CD4-positive, CD25-positive, alpha-beta regulatory T cell (primary cell): ENCODE measurements around the gene MSX1. TPM values are rescaled to one million over a fixed set of nuclear protein-coding genes. Genes with fewer than 3 reads are reported as not detected.

Experiments
- ATAC-seq, 2 donors: fragments of 150-1000 bp; cut with Tn5 transposase; one replicate each; pipeline ENCODE4 v1.10.0; 2021; ENCODE audit warnings: low read depth in 2 of 2, moderate number of reproducible peaks in 2 of 2, moderate library complexity in 1 of 2
- DNase-seq, 3 donors: peaks; one replicate each; pipeline versions ENCODE4 v3.0.0 to v3.0.0-alpha.2; 2012 to 2022; ENCODE audit warnings: mixed read lengths in 1 of 3
- H3K27ac ChIP-seq: one replicate; pipeline ENCODE4 v1.7.0; 2013; ENCODE audit warnings: mild to moderate bottlenecking, low read length; ENCODE audit not compliant: insufficient read depth, poor library complexity, severe bottlenecking
- H3K27me3 ChIP-seq: one replicate; pipeline ENCODE4 v1.7.0; 2013; ENCODE audit warnings: low read length; ENCODE audit not compliant: control insufficient read depth, insufficient read depth
- H3K36me3 ChIP-seq: one replicate; pipeline ENCODE4 v1.7.0; 2013; ENCODE audit warnings: mild to moderate bottlenecking, low read length, moderate library complexity; ENCODE audit not compliant: control insufficient read depth, insufficient read depth
- H3K4me1 ChIP-seq: 2 replicates; pipeline ENCODE4 v1.7.0; 2013; ENCODE audit warnings: mild to moderate bottlenecking, low read length; ENCODE audit not compliant: insufficient read depth, control insufficient read depth, poor library complexity, severe bottlenecking
- H3K4me3 ChIP-seq: one replicate; pipeline ENCODE4 v1.7.0; 2013; ENCODE audit warnings: low read depth, mild to moderate bottlenecking, low read length, moderate library complexity
- H3K9me3 ChIP-seq, 2 experiments: 1 replicate in 1 of 2; 2 replicates in 1 of 2; pipeline ENCODE4 v1.7.0; 2013; ENCODE audit warnings: low read length in 2 of 2, mild to moderate bottlenecking in 1 of 2, moderate library complexity in 1 of 2; ENCODE audit not compliant: control insufficient read depth in 2 of 2
- H3K27ac Mint-ChIP-seq, 3 donors: one replicate each; pipeline ENCODE4 v1.8.0; 2020 to 2022; ENCODE audit warnings: mild to moderate bottlenecking in 3 of 3, mixed read lengths in 3 of 3, moderate library complexity in 2 of 3
- H3K27me3 Mint-ChIP-seq: one replicate; pipeline ENCODE4 v1.8.0; 2022; ENCODE audit warnings: mild to moderate bottlenecking, mixed read lengths
- H3K36me3 Mint-ChIP-seq: one replicate; pipeline ENCODE4 v1.8.0; 2020; ENCODE audit warnings: mixed read lengths
- H3K4me1 Mint-ChIP-seq, 4 donors: one replicate each; pipeline ENCODE4 v1.8.0; 2020 to 2022; ENCODE audit warnings: mixed read lengths in 4 of 4, mild to moderate bottlenecking in 1 of 4
- H3K4me3 Mint-ChIP-seq, 4 donors: one replicate each; pipeline ENCODE4 v1.8.0; 2020 to 2022; ENCODE audit warnings: mild to moderate bottlenecking in 4 of 4, mixed read lengths in 4 of 4, moderate library complexity in 3 of 4
- H3K9me3 Mint-ChIP-seq, 7 donors: one replicate each; pipeline ENCODE4 v1.8.0; 2020 to 2022; ENCODE audit warnings: mixed read lengths in 7 of 7, mild to moderate bottlenecking in 3 of 7, moderate library complexity in 2 of 7
- polyA plus RNA-seq, 4 donors: library from polyadenylated mRNA; unstranded; fragments of 300-500 nt; fragmentation: Illumina TruSeq; gene quantifications; one replicate each; pipeline ENCODE4 v1.2.3, GENCODE V29; 2021
- total RNA-seq: library from RNA; stranded (reverse); gene quantifications from one replicate; pipeline ENCODE4 v1.2.3, GENCODE V29; 2022

MSX1 gene
- total and polyA plus RNA-seq, 5 donors from 2014 or later = 0.32 to 0.54 TPM; not detected in 3

DNA sequence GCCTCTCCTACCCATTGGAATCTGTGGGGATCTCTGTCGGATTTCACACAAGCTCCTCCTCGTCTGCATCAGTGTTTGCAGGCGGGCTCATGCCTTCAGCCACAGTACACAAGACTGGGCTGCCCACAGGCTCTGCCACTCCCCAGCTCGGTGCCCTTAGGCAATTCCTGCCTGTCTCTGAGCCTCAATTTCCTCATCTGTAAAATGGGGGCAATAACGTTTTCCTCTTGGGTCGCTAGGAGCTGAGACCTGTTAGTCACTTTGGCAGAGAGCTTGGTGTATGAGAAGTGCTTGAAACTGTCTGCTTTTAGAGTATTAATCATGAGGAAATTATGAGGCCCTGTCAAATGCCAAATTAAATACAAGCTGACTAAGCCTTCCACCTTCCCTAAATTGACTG, 27.6 kb upstream of the MSX1 start:
- Histone ChIP-seq H3K27ac (no peak overlapping the region), H3K9me3 (no peaks in the 10 kb centered on the region), H3K4me3 (no peak overlapping the region), H3K27me3 (peaks cover 8% of the 10 kb centered on the region), H3K4me1 (no peaks in the 10 kb centered on the region), H3K36me3 (no peaks in the 10 kb centered on the region)
- Mint-ChIP-seq H3K9me3 (peaks cover 0 to 17% (median 5%) of the 10 kb centered on the region in 7 donors), H3K4me3 (no peak overlapping the region), H3K27ac (no peak overlapping the region), H3K4me1 (no peaks in the 10 kb centered on the region), H3K36me3 (no peaks in the 10 kb centered on the region), H3K27me3 (peaks cover 29% of the 10 kb centered on the region)
- ATAC-seq (no peak), DNase-seq (no peak)

DNA sequence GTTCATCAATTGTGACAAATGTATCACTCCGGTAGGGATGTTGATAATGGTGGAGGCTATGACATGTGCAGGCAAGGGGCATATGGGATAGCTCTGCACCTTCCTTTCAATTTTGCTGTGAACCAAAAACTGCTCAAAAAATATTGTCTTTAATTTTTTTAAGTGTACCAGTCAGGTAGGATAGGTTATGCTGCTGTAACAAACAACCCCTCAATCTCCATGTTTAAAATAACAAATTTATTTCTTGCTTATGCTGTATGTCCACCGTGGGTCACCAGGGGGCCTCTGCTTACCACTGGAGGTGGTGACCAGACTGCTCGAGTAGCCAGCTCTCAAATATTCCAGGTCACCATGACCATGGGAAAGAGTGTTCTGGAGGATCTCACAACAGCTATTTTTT, 23.4 kb upstream of the MSX1 start:
- peaks cover 18% of the 10 kb centered on the region for H3K27me3 Mint-ChIP-seq
- no peaks in the 10 kb centered on the region for H3K4me1 ChIP-seq
- H3K4me3 Mint-ChIP-seq = no peak overlapping the region
- H3K36me3 Mint-ChIP-seq = no peaks in the 10 kb centered on the region
- H3K27me3 ChIP-seq = peaks cover 4% of the 10 kb centered on the region
- ATAC-seq (no peak), DNase-seq (no peak)
- peaks cover 1 to 17% (median 5%) of the 10 kb centered on the region in 7 donors for H3K9me3 Mint-ChIP-seq
- H3K27ac Mint-ChIP-seq = no peak overlapping the region
- H3K36me3 ChIP-seq = no peaks in the 10 kb centered on the region
- H3K4me1 Mint-ChIP-seq = no peaks in the 10 kb centered on the region
- no peak overlapping the region for H3K4me3 ChIP-seq
- H3K27ac ChIP-seq = no peak overlapping the region
- H3K9me3 ChIP-seq = no peaks in the 10 kb centered on the region

- H3K27ac ChIP-seq = no peak overlapping the region
- no peaks in the 10 kb centered on the region for H3K9me3 ChIP-seq
- H3K36me3 Mint-ChIP-seq = no peaks in the 10 kb centered on the region
- no peak for DNase-seq
- no peak overlapping the region for H3K27ac Mint-ChIP-seq
- H3K36me3 ChIP-seq = no peaks in the 10 kb centered on the region
- no peak overlapping the region for H3K4me3 ChIP-seq
- peaks cover 1 to 17% (median 5%) of the 10 kb centered on the region in 7 donors for H3K9me3 Mint-ChIP-seq
- H3K4me3 Mint-ChIP-seq = no peak overlapping the region
- no peaks in the 10 kb centered on the region for H3K4me1 Mint-ChIP-seq
- no peaks in the 10 kb centered on the region for H3K4me1 ChIP-seq
- H3K27me3 Mint-ChIP-seq = peaks cover 10% of the 10 kb centered on the region
- peaks cover 4% of the 10 kb centered on the region for H3K27me3 ChIP-seq
- no peak for ATAC-seq
Observed at GRCh38 chr4:4837316-4837715, 22.1 kb upstream of the MSX1 start.

DNA sequence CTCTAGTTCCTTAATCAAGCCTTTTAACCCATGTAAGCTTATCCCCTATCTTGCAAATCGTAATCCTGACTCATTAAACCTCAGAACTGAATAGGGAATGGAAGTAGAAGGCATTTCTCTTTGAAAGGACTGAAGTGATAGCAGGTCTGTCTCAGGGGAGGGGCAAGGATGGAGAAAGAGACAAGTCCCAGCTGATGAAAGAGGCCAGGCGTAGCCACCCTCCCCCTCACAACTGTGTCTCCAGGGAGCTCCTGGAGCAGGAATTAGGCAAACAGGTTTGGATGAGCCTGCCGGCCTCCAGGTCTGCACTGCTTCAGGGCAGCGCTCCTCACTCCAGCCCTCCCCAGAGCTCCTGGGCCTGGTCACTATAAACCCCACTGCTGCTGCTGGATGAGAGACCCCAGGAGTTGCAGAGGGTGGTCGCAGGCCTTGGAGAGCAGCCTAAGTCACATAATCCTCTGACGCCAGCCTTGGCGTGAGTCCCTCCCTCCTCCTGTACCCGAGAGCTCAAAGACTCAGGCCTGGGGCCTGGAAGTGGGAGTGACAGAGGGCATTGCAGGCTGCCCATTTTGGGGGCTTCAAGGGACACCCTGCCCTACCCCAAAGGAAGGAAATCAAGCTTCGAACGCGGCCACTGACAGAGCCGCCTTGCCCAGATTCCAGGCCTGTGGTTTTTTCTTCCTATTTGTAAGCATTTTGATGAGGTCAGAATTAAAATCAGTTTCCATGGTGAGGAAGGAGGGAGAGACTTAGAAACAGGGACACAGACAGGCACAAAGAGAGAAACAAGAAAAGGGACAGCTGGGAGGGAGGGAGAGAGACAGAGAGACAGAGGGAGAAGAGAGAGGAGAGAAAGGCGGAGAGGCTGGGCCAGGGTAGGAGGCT, 21.2 kb upstream of the MSX1 start:
- peaks cover 2% of the 10 kb centered on the region for H3K27me3 ChIP-seq
- DNase-seq = no peak
- no peak for ATAC-seq
- no peak overlapping the region for H3K4me3 ChIP-seq
- Mint-ChIP-seq H3K4me3 (no peak overlapping the region), H3K36me3 (no peaks in the 10 kb centered on the region), H3K4me1 (peaks cover 0 to 5% (median 0%) of the 10 kb centered on the region in 4 donors), H3K27me3 (peaks cover 10% of the 10 kb centered on the region), H3K27ac (no peak overlapping the region), H3K9me3 (peaks cover 1 to 17% (median 5%) of the 10 kb centered on the region in 7 donors)
- H3K4me1 ChIP-seq = no peaks in the 10 kb centered on the region
- H3K9me3 ChIP-seq = no peaks in the 10 kb centered on the region
- no peak overlapping the region for H3K27ac ChIP-seq
- H3K36me3 ChIP-seq = no peaks in the 10 kb centered on the region

DNA sequence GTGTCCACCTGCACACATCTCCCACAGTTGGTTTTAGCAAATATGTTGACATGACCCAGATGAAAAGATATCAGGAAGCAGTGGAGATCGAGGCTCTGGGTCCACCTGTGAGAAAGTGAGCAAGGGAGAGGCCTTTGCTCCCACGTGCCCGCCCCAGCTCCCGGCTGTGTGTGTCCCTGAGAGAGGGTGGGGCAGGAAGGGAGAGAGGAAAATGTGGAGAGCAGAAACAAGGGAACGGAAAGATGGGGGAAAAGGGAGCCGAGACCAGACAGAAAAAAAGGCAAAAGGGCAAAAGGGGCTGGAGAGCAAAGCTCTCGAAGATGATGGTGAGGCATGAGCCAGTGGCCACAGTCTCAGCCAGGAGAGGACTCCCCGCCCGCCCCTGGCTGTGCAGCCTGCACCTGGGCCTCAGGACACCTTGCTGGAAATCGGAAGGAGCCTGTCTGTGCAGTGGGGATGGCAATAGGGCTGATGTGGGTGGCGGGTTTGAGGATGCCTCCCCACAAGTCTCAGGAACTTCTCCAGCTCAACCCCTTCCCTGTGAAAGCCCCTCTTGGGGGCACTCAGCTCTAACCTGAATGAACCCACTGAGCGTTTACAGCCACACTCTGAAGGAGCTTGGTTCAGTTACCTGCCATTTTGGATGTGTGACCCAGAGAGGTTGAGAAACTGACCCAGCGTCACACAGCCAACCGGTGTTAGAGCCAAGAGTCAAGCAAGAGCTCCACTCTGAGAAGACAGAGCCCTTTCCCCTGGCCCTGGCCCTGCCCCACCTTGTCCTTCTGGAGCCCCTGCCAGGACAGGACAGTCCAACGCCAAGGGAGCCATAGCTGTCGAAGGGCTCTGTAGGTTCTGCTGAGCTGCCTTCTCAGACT, 20.3 kb upstream of the MSX1 start:
- Histone ChIP-seq H3K4me1 (no peaks in the 10 kb centered on the region), H3K4me3 (no peak overlapping the region), H3K9me3 (no peaks in the 10 kb centered on the region), H3K36me3 (no peaks in the 10 kb centered on the region), H3K27ac (no peak overlapping the region), H3K27me3 (peaks cover 2% of the 10 kb centered on the region)
- Mint-ChIP-seq H3K4me1 (peaks cover 0 to 7% (median 0%) of the 10 kb centered on the region in 4 donors), H3K27me3 (peaks cover 6% of the 10 kb centered on the region), H3K4me3 (no peak overlapping the region), H3K36me3 (no peaks in the 10 kb centered on the region), H3K9me3 (peaks cover under 1 to 10% (median 4%) of the 10 kb centered on the region in 7 donors), H3K27ac (no peak overlapping the region)
- no peak for DNase-seq
- ATAC-seq = no peak

DNA sequence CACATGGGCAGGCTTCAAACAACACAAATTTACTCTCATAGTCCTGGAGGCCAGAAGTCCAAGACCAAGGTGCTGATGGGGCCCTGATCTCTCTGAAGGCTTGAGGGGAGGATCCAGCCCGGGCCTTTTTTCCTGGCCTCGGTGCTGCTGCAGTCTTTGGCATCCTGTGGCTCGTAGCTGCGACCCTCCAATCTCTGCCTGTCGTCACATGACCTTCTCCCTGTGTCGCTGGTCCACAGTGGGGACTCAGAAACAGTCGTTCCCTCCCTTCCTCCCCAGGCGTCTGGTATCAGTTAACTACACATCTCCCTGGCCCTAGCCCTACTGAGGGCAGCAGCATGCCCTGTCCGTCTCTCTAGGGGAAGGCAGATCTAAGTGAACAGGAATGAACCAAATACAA, 19.1 kb upstream of the MSX1 start:
- no peak for ATAC-seq

GRCh38 chr4:4841156-4841555, 18.3 kb upstream of the MSX1 start:
- no peak overlapping the region for H3K4me3 ChIP-seq
- no peak overlapping the region for H3K4me3 Mint-ChIP-seq
- H3K9me3 ChIP-seq = no peaks in the 10 kb centered on the region
- DNase-seq (no peak), ATAC-seq (no peak)
- H3K27me3 ChIP-seq = peaks cover 2% of the 10 kb centered on the region
- H3K27ac Mint-ChIP-seq = no peak overlapping the region
- H3K36me3 ChIP-seq = no peaks in the 10 kb centered on the region
- no peaks in the 10 kb centered on the region for H3K4me1 ChIP-seq
- H3K9me3 Mint-ChIP-seq = peaks cover 0 to 2% (median 0%) of the 10 kb centered on the region in 7 donors
- peaks cover 0 to 7% (median 0%) of the 10 kb centered on the region in 4 donors for H3K4me1 Mint-ChIP-seq
- peaks cover 14% of the 10 kb centered on the region for H3K27me3 Mint-ChIP-seq
- H3K36me3 Mint-ChIP-seq = no peaks in the 10 kb centered on the region
- no peak overlapping the region for H3K27ac ChIP-seq

More for the DNA sequence above, 19.1 kb upstream of the MSX1 start:
- no peaks in the 10 kb centered on the region for H3K36me3 ChIP-seq
- H3K9me3 Mint-ChIP-seq = peaks cover 0 to 7% (median under 1%) of the 10 kb centered on the region in 7 donors
- peaks cover 12% of the 10 kb centered on the region for H3K27me3 Mint-ChIP-seq
- H3K4me3 Mint-ChIP-seq = no peak overlapping the region
- H3K27me3 ChIP-seq = peaks cover 2% of the 10 kb centered on the region
- peaks cover 0 to 7% (median 0%) of the 10 kb centered on the region in 4 donors for H3K4me1 Mint-ChIP-seq
- no peaks in the 10 kb centered on the region for H3K4me1 ChIP-seq
- H3K4me3 ChIP-seq = no peak overlapping the region
- no peak for DNase-seq
- H3K27ac Mint-ChIP-seq = no peak overlapping the region
- H3K9me3 ChIP-seq = no peaks in the 10 kb centered on the region
- no peak overlapping the region for H3K27ac ChIP-seq
- H3K36me3 Mint-ChIP-seq = no peaks in the 10 kb centered on the region
